WTC11 (cell line): ENCODE measurements around the gene GPR152.
"Not testable (repeated sequence)": the region's sequence is repeated elsewhere in the genome, so short reads cannot be mapped to it uniquely, and the experiment has no call there.

Experiments used
- ATF3 ChIP-seq: sonication (generic); formaldehyde crosslinking; conservative IDR thresholded peaks from 2 replicates; pipeline ENCODE4 v1.8.1; 2022; ENCODE audit warnings: mild to moderate bottlenecking, missing genetic modification reagents
- ETV6 ChIP-seq: sonication (generic); formaldehyde crosslinking; IDR thresholded peaks from 2 replicates; pipeline ENCODE4 v1.8.1; 2022; ENCODE audit warnings: mild to moderate bottlenecking, missing genetic modification reagents
- NFYB ChIP-seq: sonication (generic); formaldehyde crosslinking; conservative IDR thresholded peaks from 2 replicates; pipeline ENCODE4 v1.8.0; 2022; ENCODE audit warnings: low read depth, missing genetic modification reagents
- TEAD4 ChIP-seq: sonication (generic); formaldehyde crosslinking; IDR thresholded peaks from 2 replicates; pipeline ENCODE4 v1.8.0; 2022; ENCODE audit warnings: mild to moderate bottlenecking, missing genetic modification reagents
- ZNF263 ChIP-seq: sonication (generic); formaldehyde crosslinking; IDR thresholded peaks from 2 replicates; pipeline ENCODE4 v1.8.1; 2022; ENCODE audit warnings: low read depth, mild to moderate bottlenecking, moderate library complexity, missing genetic modification reagents
- TF ChIP-seq, protein P1 (sequence below): fragments of 200-600 bp; IDR thresholded peaks from 2 replicates; pipeline ENCODE4 v1.8.0; 2022; ENCODE audit warnings: antibody characterized with exemption

DNA sequence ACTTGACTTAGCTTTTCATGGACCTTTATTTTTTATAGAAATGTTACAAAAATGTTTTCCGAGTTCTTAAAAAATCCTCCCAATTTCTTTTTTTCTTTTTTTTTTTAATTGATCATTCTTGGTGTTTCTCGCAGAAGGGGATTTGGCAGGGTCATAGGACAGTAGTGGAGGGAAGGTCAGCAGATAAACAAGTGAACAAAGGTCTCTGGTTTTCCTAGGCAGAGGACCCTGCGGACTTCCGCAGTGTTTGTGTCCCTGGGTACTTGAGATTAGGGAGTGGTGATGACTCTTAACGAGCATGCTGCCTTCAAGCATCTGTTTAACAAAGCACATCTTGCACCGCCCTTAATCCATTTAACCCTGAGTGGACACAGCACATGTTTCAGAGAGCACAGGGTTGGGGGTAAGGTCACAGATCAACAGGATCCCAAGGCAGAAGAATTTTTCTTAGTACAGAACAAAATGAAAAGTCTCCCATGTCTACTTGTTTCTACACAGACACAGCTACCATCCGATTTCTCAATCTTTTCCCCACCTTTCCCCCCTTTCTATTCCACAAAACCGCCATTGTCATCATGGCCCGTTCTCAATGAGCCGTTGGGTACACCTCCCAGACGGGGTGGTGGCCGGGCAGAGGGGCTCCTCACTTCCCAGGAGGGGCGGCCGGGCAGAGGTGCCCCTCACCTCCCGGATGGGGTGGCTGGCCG, 25.0 kb upstream of the GPR152 start:
- TF ChIP-seq ATF3, TEAD4, ETV6, ZNF263, NFYB (CRISPR knock-in tag): not testable (repeated sequence)
- TF ChIP-seq, protein P1, sequence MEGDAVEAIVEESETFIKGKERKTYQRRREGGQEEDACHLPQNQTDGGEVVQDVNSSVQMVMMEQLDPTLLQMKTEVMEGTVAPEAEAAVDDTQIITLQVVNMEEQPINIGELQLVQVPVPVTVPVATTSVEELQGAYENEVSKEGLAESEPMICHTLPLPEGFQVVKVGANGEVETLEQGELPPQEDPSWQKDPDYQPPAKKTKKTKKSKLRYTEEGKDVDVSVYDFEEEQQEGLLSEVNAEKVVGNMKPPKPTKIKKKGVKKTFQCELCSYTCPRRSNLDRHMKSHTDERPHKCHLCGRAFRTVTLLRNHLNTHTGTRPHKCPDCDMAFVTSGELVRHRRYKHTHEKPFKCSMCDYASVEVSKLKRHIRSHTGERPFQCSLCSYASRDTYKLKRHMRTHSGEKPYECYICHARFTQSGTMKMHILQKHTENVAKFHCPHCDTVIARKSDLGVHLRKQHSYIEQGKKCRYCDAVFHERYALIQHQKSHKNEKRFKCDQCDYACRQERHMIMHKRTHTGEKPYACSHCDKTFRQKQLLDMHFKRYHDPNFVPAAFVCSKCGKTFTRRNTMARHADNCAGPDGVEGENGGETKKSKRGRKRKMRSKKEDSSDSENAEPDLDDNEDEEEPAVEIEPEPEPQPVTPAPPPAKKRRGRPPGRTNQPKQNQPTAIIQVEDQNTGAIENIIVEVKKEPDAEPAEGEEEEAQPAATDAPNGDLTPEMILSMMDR = not testable (repeated sequence)
